Heart left ventricle (tissue), 16 donors: ENCODE data around the gene SEC14L1. TPM values are rescaled to one million over a fixed set of nuclear protein-coding genes. Genes with fewer than 3 reads are reported as not detected.

Experiments
- ATAC-seq, 4 donors: fragments of 200-7000 bp; cut with Tn5 transposase; one replicate each; pipeline ENCODE4 v1.9.1; 2020 to 2022; ENCODE audit warnings: moderate library complexity in 4 of 4, mild to moderate bottlenecking in 3 of 4, moderate number of reproducible peaks in 1 of 4
- DNase-seq, 5 donors: peaks; one replicate each; pipeline ENCODE4 v3.0.0-alpha.2; 2020
- H3K27ac ChIP-seq, 12 donors: fragments of 200-600 bp; sonication (generic) in 4 of 12; one replicate each; pipeline versions ENCODE4 v1.5.0 to v1.8.0; 2016 to 2022; ENCODE audit warnings: mild to moderate bottlenecking in 2 of 12
- H3K27me3 ChIP-seq, 9 donors: fragments of 200-600 bp; sonication (generic) in 2 of 9; one replicate each; pipeline versions ENCODE4 v1.5.1 to v1.8.0; 2016 to 2022; ENCODE audit warnings: mild to moderate bottlenecking in 3 of 9
- H3K36me3 ChIP-seq, 9 donors: fragments of 200-600 bp; sonication (generic) in 2 of 9; one replicate each; pipeline versions ENCODE4 v1.5.0 to v1.8.0; 2018 to 2022; ENCODE audit warnings: mild to moderate bottlenecking in 2 of 9
- H3K4me1 ChIP-seq, 12 donors: fragments of 200-600 bp; sonication (generic) in 4 of 12; one replicate each; pipeline versions ENCODE4 v1.5.0 to v1.8.0; 2016 to 2022; ENCODE audit warnings: mild to moderate bottlenecking in 3 of 12
- H3K4me3 ChIP-seq, 12 donors: fragments of 200-600 bp; sonication (generic) in 4 of 12; one replicate each; pipeline versions ENCODE4 v1.5.0 to v1.8.0; 2017 to 2022; ENCODE audit warnings: mild to moderate bottlenecking in 9 of 12, moderate library complexity in 4 of 12
- H3K9me3 ChIP-seq, 12 donors: fragments of 200-600 bp; sonication (generic) in 4 of 12; one replicate each; pipeline versions ENCODE4 v1.5.0 to v1.8.0; 2016 to 2022; ENCODE audit warnings: mild to moderate bottlenecking in 1 of 12
- POLR2A ChIP-seq, 2 donors: fragments of 450-650 bp; IDR thresholded peaks; one replicate each; pipeline ENCODE4 v1.6.1; 2017; ENCODE audit warnings: antibody characterized with exemption in 2 of 2, mild to moderate bottlenecking in 2 of 2, moderate library complexity in 2 of 2
- WGBS, 4 donors: extraction: QIAGEN DNeasy Blood & Tissue Kit in 2 of 4; methylation state at CpG; one replicate each; pipeline versions ENCODE4 v1.1.5 to v1.1.7; 2013 to 2018; 5-methylcytosine and 5-hydroxymethylcytosine counted together
- intact Hi-C, 10 donors: fragments of 100-400 bp; cut with DNase I; formaldehyde crosslinking; loops; one replicate each; pipeline versions ENCODE4 v1.11.1 to v1.14.2; 2022
- polyA plus RNA-seq, 2 donors: library from polyadenylated mRNA; stranded (reverse); fragments of 200-250 nt; gene quantifications; one replicate each; pipeline ENCODE4 v1.2.3, GENCODE V29; 2013
- total RNA-seq, 9 donors: library from RNA; depleted of rRNA in 2 of 9; stranded (reverse); fragments of >200 nt in 2 of 9; fragmentation: NEBNext Ultra II Directional in 3 of 9; extraction: Animal tissue kit (Norgen Biotek cat#: 25700) in 3 of 9; gene quantifications; one replicate each; pipeline versions ENCODE4 v1.1.0 to v1.2.4, GENCODE V29; 2016 to 2023
- TF ChIP-seq, protein P1 (sequence below), 12 donors: fragments of 200-600 bp; sonication (generic) in 4 of 12; IDR thresholded peaks; one replicate each; pipeline versions ENCODE4 v1.5.0 to v1.8.0; 2018 to 2022; ENCODE audit warnings: antibody characterized with exemption in 12 of 12, mild to moderate bottlenecking in 5 of 12
- donor health status: ischemic (EF 13 %, LVEDD 7.1; RV severe dilation, severe dysfunction).
- donor health status: healthy with polysubstance abuse.
- donor health status: DM: no; HTN: yes; CAD: no.
- donor health status: DM: no; HTN: no; CAD: no.
- donor health status: ischemic (EF 25% LVEDD 6.9; RV normal size, moderate dysfunction).
- donor health status: ischemic (EF 25% LVEDD 5.7; RV mildly dilated, moderate dysfunction).
- donor health status: healthy.
- donor health status: DM: yes; HTN: yes; CAD: no.
- donor health status: ischemic (EF 35%, LVEDD 5.7; RV mildly dilated, moderate dysfunction).
- donor health status: nonischemic (EF 11% LVEDD 7.7; RV severe dilation, severe dysfunction).
- donor health status: DM: yes; HTN: yes; CAD: no.
- donor health status: PGD.
- donor health status: ischemic (EF 29% LVEDD 5.4; RV normal size, mild dysfunction).
- donor health status: nonischemic (EF 23%, LVEDD 6.1; RV moderate dilation, normal function).

SEC14L1 gene
- total and polyA plus RNA-seq, 11 donors, result 26.6 to 116 (median 53.7) TPM

DNA sequence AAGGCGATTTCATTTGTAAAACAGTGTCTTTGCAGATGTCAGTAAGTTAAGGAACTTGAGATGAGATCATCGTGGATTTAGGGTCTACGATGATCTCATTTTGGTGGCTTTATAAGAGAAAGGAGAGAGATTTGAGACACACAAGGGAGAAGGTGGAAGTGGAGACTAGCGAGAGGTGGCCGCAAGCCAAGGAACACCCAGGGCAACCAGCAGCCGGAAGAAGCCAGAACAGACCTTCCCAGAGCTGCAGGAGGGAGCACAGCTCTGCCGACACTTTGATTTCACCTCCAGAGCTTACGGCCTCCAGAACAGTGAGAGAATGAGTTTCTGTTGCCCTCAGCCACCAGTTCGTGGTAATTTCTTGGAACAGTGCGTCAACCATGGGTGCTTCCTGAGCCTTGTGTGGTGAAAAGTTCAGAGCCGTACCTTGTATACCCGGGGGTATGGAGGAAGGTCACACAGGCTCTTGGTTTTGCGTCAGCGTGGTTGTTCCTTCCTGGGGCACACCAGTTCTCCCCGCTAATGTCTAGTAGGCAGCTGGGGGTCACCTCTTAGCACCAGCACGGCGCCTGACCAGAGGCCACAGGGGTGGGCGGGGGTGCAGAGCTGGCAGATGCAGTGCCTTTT is 12.9 kb upstream of the SEC14L1 start:
- Histone ChIP-seq H3K27ac (peak overlapping the region; percentile 76 to 96 (median 87)), H3K36me3 (no peaks in the 10 kb centered on the region), H3K27me3 (no peaks in the 10 kb centered on the region), H3K4me3 (peak overlapping the region in 9 of 12 donors; percentile 16 to 45 (median 39)), H3K4me1 (peaks cover 0 to 88% (median 40%) of the 10 kb centered on the region in 12 donors), H3K9me3 (no peaks in the 10 kb centered on the region)
- 48 to 63% (median 52%) methylated on average over 18 of the region's 18 CpGs for WGBS, 4 donors
- DNase-seq, result peak; percentile 80 to 86 (median 82)
- TF ChIP-seq, protein P1, sequence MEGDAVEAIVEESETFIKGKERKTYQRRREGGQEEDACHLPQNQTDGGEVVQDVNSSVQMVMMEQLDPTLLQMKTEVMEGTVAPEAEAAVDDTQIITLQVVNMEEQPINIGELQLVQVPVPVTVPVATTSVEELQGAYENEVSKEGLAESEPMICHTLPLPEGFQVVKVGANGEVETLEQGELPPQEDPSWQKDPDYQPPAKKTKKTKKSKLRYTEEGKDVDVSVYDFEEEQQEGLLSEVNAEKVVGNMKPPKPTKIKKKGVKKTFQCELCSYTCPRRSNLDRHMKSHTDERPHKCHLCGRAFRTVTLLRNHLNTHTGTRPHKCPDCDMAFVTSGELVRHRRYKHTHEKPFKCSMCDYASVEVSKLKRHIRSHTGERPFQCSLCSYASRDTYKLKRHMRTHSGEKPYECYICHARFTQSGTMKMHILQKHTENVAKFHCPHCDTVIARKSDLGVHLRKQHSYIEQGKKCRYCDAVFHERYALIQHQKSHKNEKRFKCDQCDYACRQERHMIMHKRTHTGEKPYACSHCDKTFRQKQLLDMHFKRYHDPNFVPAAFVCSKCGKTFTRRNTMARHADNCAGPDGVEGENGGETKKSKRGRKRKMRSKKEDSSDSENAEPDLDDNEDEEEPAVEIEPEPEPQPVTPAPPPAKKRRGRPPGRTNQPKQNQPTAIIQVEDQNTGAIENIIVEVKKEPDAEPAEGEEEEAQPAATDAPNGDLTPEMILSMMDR (IDR thresholded peaks at IDR 0.05), result no peak
- TF ChIP-seq POLR2A (IDR thresholded peaks at IDR 0.05), result peak in 1 of 2 donors; percentile 84
- intact Hi-C loops, result loop anchor here in 1 of 10 donors (2.0 kb wide), 1 partner anchor 31 kb away; no protein-coding TSS in a partner anchor
- peak; percentile 65 to 83 (median 78) for ATAC-seq

DNA sequence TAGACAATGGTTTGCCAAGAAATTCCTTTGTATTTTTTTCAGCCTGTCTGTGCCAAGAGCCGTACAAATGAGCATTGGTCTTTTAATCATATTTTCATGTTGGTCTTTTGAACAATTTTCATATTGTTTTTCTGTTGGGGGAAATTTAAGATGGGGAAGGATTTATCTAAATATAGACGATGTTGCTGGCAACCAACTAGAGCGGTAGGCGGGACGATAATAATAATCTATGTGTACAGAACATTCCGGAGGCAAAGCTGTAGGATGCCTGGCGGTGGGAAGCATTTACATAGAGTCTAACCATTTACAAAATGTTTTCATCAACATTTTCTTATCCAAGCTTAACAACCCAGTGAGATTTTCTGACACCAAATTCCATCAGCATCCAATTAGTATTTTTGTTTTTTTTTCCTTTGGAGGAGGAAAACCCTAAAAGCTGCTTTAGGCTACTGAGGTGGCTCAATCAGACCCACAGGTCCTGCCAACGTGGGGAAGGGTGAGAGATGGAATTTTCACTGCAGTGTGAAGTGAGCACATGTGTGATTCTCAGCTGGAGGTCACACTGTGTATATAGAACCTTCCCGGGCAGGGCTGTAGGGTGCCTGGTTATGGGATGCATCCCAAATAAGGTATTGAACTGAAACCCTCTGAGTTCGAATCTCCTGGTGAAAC is 11.7 kb upstream of the SEC14L1 start:
- Histone ChIP-seq H3K27ac (peak overlapping the region; percentile 76 to 96 (median 87)), H3K9me3 (no peaks in the 10 kb centered on the region), H3K36me3 (no peaks in the 10 kb centered on the region), H3K4me3 (peak overlapping the region in 10 of 12 donors; percentile 0 to 45 (median 36)), H3K4me1 (peaks cover 0 to 84% (median 39%) of the 10 kb centered on the region in 12 donors), H3K27me3 (no peaks in the 10 kb centered on the region)
- TF ChIP-seq, protein P1 (IDR thresholded peaks at IDR 0.05), result no peak
- ATAC-seq (no peak), DNase-seq (no peak)
- WGBS, 4 donors, result 30 to 46% (median 40%) methylated on average over 10 of the region's 10 CpGs
- intact Hi-C loops, result loop anchor here in 1 of 10 donors (2.0 kb wide), 1 partner anchor 32 kb away; no protein-coding TSS in a partner anchor

DNA sequence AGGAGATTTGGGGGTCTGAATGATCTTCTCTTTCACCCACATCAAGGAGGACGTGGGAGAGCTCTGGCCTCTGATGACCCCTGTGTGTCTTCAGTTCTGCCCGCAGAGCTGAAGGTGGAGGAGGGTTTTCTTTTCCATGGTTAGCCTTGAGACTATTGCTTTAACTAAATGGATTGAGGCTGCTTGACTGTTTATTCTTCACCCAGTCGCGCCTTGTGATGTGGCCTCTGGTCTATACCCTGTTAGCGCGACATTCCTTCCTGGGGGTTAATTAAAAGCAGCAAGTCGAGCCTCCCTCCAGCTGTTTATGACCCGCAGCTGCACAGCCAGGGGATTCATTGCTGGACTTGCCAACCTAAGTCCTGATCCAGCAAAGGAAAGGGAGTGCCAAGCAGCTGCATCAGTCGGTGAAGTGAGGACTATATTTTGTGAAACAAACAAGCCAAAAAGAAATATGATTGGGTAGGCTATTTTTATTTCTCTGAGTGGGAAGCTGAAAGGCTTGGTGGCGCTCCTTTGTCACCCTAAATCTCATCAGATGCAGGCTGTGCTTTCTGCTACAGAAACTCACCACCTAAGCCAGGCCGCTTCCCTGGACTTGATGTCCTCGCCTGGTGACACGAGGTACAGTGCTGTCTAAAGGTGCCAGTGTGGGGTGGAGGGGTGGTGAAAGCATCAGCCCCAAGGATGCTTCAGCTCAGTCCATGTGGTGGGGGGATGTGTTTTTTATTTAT is 11.0 kb upstream of the SEC14L1 start:
- H3K36me3 ChIP-seq, result no peaks in the 10 kb centered on the region
- H3K27me3 ChIP-seq, result no peaks in the 10 kb centered on the region
- peaks cover 0 to 80% (median 34%) of the 10 kb centered on the region in 12 donors for H3K4me1 ChIP-seq
- peak in 2 of 5 donors; percentile 40 to 55 for DNase-seq
- 47 to 57% (median 56%) methylated on average over 13 of the region's 13 CpGs for WGBS, 4 donors
- intact Hi-C loops, result loop anchor here in 1 of 10 donors (2.0 kb wide), 1 partner anchor 33 kb away; no protein-coding TSS in a partner anchor
- H3K9me3 ChIP-seq, result no peaks in the 10 kb centered on the region
- H3K4me3 ChIP-seq, result peak overlapping the region in 11 of 12 donors; percentile 0 to 44 (median 33)
- peak in 1 of 2 donors; percentile 33 for TF ChIP-seq POLR2A (IDR thresholded peaks at IDR 0.05)
- TF ChIP-seq, protein P1 (IDR thresholded peaks at IDR 0.05), result no peak
- H3K27ac ChIP-seq, result peak overlapping the region; percentile 76 to 96 (median 87)
- ATAC-seq, result peak in 1 of 4 donors; percentile 2
